HG02642 (cell line): ENCODE measurements around the gene MBD3L1.

Experiments
- ATAC-seq: cut with Tn5 transposase; IDR thresholded peaks from one replicate; pipeline ENCODE4 v1.9.1; 2021; ENCODE audit warnings: mild to moderate bottlenecking; ENCODE audit not compliant: unreplicated experiment, poor library complexity

The MBD3L1 gene

GRCh38 chr19:8832132-8833021 lies at the start of gene MBD3L1, which contains the start of gene ZNF558:
Gene MBD3L1, plus strand, starts transcription at chr19:8832377. Its CDS starts 10,302 bp downstream, at chr19:8842679.
Gene ZNF558, minus strand, starts transcription at chr19:8832304. Its CDS starts 9,645 bp downstream, at chr19:8822659.
- ATAC-seq: peak; percentile 86

GRCh38 chr19:8794823-8795222 lies 37.4 kb upstream of the MBD3L1 start:
- no peak for ATAC-seq

- ATAC-seq: no peak
Observed at GRCh38 chr19:8806661-8807060, 25.5 kb upstream of the MBD3L1 start.

GRCh38 chr19:8811315-8812172 lies 20.6 kb upstream of the MBD3L1 start:
- no peak for ATAC-seq

GRCh38 chr19:8814176-8814575 lies 18.0 kb upstream of the MBD3L1 start:
- ATAC-seq: no peak

- no peak for ATAC-seq
Observed at GRCh38 chr19:8815780-8816179, 16.4 kb upstream of the MBD3L1 start.

GRCh38 chr19:8820234-8820633 lies 11.9 kb upstream of the MBD3L1 start:
- no peak for ATAC-seq

- no peak for ATAC-seq
Observed at GRCh38 chr19:8821748-8822241, 10.4 kb upstream of the MBD3L1 start.

GRCh38 chr19:8826371-8826770 lies 5.8 kb upstream of the MBD3L1 start:
- ATAC-seq: no peak

- ATAC-seq: no peak
Observed at GRCh38 chr19:8827277-8827676, 4.9 kb upstream of the MBD3L1 start.

GRCh38 chr19:8831373-8831772 lies 804 bp upstream of the MBD3L1 start:
- no peak for ATAC-seq

GRCh38 chr19:8831832-8832131 lies 395 bp upstream of the MBD3L1 start:
- no peak for ATAC-seq

GRCh38 chr19:8835446-8835845 lies 3.3 kb downstream of the MBD3L1 start:
- no peak for ATAC-seq

GRCh38 chr19:8835877-8836276 lies 3.7 kb downstream of the MBD3L1 start:
- no peak for ATAC-seq

GRCh38 chr19:8840708-8841107 lies 8.5 kb downstream of the MBD3L1 start:
- ATAC-seq: no peak

GRCh38 chr19:8846819-8847218 lies 14.6 kb downstream of the MBD3L1 start:
- ATAC-seq: no peak

- ATAC-seq: no peak
Observed at GRCh38 chr19:8849232-8849631, 17.1 kb downstream of the MBD3L1 start.

- no peak for ATAC-seq
Observed at GRCh38 chr19:8850488-8850887, 18.3 kb downstream of the MBD3L1 start.

GRCh38 chr19:8858260-8858659 lies 26.1 kb downstream of the MBD3L1 start:
- no peak for ATAC-seq

- ATAC-seq: no peak
Observed at GRCh38 chr19:8866344-8866743, 34.2 kb downstream of the MBD3L1 start.
